SK-N-SH (cell line): ENCODE data around the gene KCNJ4. TPM values are rescaled to one million over a fixed set of nuclear protein-coding genes. Genes with fewer than 3 reads are reported as not detected.
"Not testable (repeated sequence)": the region's sequence is repeated elsewhere in the genome, so short reads cannot be mapped to it uniquely, and the experiment has no call there.

Experiments used
- CTCF ChIA-PET: fragments of 300-600, 350-600 bp; formaldehyde crosslinking; extraction: SDS; loops from one replicate; lab custom pipeline; 2021; lab: Yijun Ruan, JAX
- POLR2A ChIA-PET: fragments of 350-600 bp; sonication (Branson Sonifier 250); formaldehyde crosslinking; extraction: SDS; loops from one replicate; lab custom pipeline; 2020; ENCODE audit warnings: antibody characterized with exemption, inconsistent platforms; lab: Yijun Ruan, JAX
- DNase-seq: peaks from one replicate; pipeline ENCODE4 v3.0.0; 2012
- H2AFZ ChIP-seq: fragments of 200-600 bp; sonication (generic); 2 replicates; pipeline ENCODE4 v1.8.1; 2016; ENCODE audit warnings: antibody characterized with exemption, mild to moderate bottlenecking, low read depth
- H3F3A ChIP-seq: fragments of 200-600 bp; sonication (generic); replicated peaks from 2 replicates; pipeline ENCODE3; 2016; ENCODE audit warnings: antibody characterized with exemption, mild to moderate bottlenecking; ENCODE audit not compliant: insufficient read depth
- H3K27ac ChIP-seq, 2 experiments: fragments of 200-500 bp in 1 of 2; fragments of 200-600 bp in 1 of 2; sonication (Bioruptor generic) in 1 of 2; sonication (generic), shearing (Covaris generic) in 1 of 2; 2 replicates each; pipeline versions ENCODE4 v1.5.1 to v1.6.1; 2014 to 2016; ENCODE audit warnings: low read depth in 2 of 2, inconsistent platforms in 1 of 2, low read length in 1 of 2, mild to moderate bottlenecking in 1 of 2, mixed read lengths in 1 of 2
- H3K27me3 ChIP-seq: fragments of 200-600 bp; sonication (generic), shearing (Covaris generic); 2 replicates; pipeline ENCODE4 v1.6.1; 2016; ENCODE audit warnings: mixed run types; ENCODE audit not compliant: insufficient read depth
- H3K36me3 ChIP-seq, 2 experiments: fragments of 200-500 bp in 1 of 2; fragments of 200-600 bp in 1 of 2; sonication (Bioruptor generic) in 1 of 2; sonication (generic) in 1 of 2; replicated peaks in 1 of 2; 2 replicates each; pipeline versions ENCODE3 to v1.5.1; 2014 to 2016; ENCODE audit warnings: low read length in 1 of 2, mild to moderate bottlenecking in 1 of 2; ENCODE audit not compliant: insufficient read depth in 2 of 2, control insufficient read depth in 1 of 2
- H3K4me1 ChIP-seq, 2 experiments: fragments of 200-500 bp in 1 of 2; fragments of 200-600 bp in 1 of 2; sonication (Bioruptor generic) in 1 of 2; sonication (generic), shearing (Covaris generic) in 1 of 2; 2 replicates each; pipeline versions ENCODE4 v1.5.1 to v1.6.1; 2014 to 2016; ENCODE audit warnings: low read depth in 1 of 2, low read length in 1 of 2, mixed run types in 1 of 2; ENCODE audit not compliant: insufficient read depth in 2 of 2, control insufficient read depth in 1 of 2
- H3K4me2 ChIP-seq: fragments of 200-600 bp; sonication (generic), shearing (Covaris generic); 2 replicates; pipeline ENCODE4 v1.6.1; 2017; ENCODE audit warnings: mixed run types
- H3K4me3 ChIP-seq, 2 experiments: fragments of 200-500 bp in 1 of 2; fragments of 200-600 bp in 1 of 2; sonication (Bioruptor generic) in 1 of 2; sonication (generic), shearing (Covaris generic) in 1 of 2; 2 replicates each; pipeline versions ENCODE4 v1.5.1 to v1.8.1; 2014 to 2016; ENCODE audit warnings: low read depth in 2 of 2, inconsistent platforms in 1 of 2, low read length in 1 of 2, mild to moderate bottlenecking in 1 of 2, mixed read lengths in 1 of 2, moderate library complexity in 1 of 2
- H3K79me2 ChIP-seq: fragments of 200-600 bp; sonication (generic); 2 replicates; pipeline ENCODE4 v1.8.1; 2017; ENCODE audit warnings: mild to moderate bottlenecking; ENCODE audit not compliant: insufficient read depth
- H3K9ac ChIP-seq: fragments of 200-600 bp; sonication (generic); 2 replicates; pipeline ENCODE4 v1.6.1; 2017; ENCODE audit warnings: mixed run types
- H3K9me2 ChIP-seq: fragments of 200-600 bp; sonication (generic); 2 replicates; pipeline ENCODE4 v1.6.1; 2017; ENCODE audit warnings: mixed run types
- H3K9me3 ChIP-seq: fragments of 200-600 bp; sonication (generic); 2 replicates; pipeline ENCODE4 v1.6.1; 2017; ENCODE audit warnings: mixed run types, mild to moderate bottlenecking, moderate library complexity
- H4K20me1 ChIP-seq: fragments of 200-600 bp; sonication (generic); 2 replicates; pipeline ENCODE4 v1.6.1; 2017; ENCODE audit warnings: mild to moderate bottlenecking, mixed run types; ENCODE audit not compliant: insufficient read depth
- CHD2 ChIP-seq: fragments of 150-350 bp; IDR thresholded peaks from 2 replicates; pipeline ENCODE4 v1.6.1; 2018; ENCODE audit warnings: low read length; ENCODE audit not compliant: partially characterized antibody
- FOSL2 ChIP-seq: IDR thresholded peaks from 2 replicates; pipeline ENCODE4 v1.4.0; 2012; ENCODE audit warnings: low read depth, mild to moderate bottlenecking, moderate library complexity, borderline replicate concordance
- FOXM1 ChIP-seq: IDR thresholded peaks from 2 replicates; pipeline ENCODE4 v1.4.0; 2012; ENCODE audit warnings: low read depth, mild to moderate bottlenecking
- GABPA ChIP-seq: IDR thresholded peaks from 2 replicates; pipeline ENCODE4 v1.4.0; 2012; ENCODE audit warnings: low read depth, mild to moderate bottlenecking
- GATA2 ChIP-seq: sonication (generic); formaldehyde crosslinking; IDR thresholded peaks from 2 replicates; pipeline ENCODE4 v1.5.0; 2020; ENCODE audit warnings: mild to moderate bottlenecking, missing genetic modification reagents
- JUND ChIP-seq: IDR thresholded peaks from 2 replicates; pipeline ENCODE4 v1.4.0; 2012
- MEF2A ChIP-seq: IDR thresholded peaks from 2 replicates; pipeline ENCODE4 v1.4.0; 2012; ENCODE audit warnings: low read depth, borderline replicate concordance
- MXI1 ChIP-seq: IDR thresholded peaks from 2 replicates; pipeline ENCODE4 v1.6.1; 2012; ENCODE audit warnings: mild to moderate bottlenecking, low read depth, low read length, improper control_type of control experiment
- NFIC ChIP-seq: IDR thresholded peaks from 2 replicates; pipeline ENCODE4 v1.4.0; 2012; ENCODE audit warnings: borderline replicate concordance
- POLR2AphosphoS5 ChIP-seq: IDR thresholded peaks from 2 replicates; pipeline ENCODE4 v1.6.1; 2012; ENCODE audit warnings: low read depth, low read length
- RAD21 ChIP-seq: IDR thresholded peaks from 2 replicates; pipeline ENCODE4 v1.6.1; 2012; ENCODE audit warnings: mild to moderate bottlenecking, low read length
- RCOR1 ChIP-seq: fragments of 150-350 bp; IDR thresholded peaks from 2 replicates; pipeline ENCODE4 v1.6.1; 2017; ENCODE audit warnings: antibody characterized with exemption, low read length
- RFX5 ChIP-seq: IDR thresholded peaks from 2 replicates; pipeline ENCODE4 v1.6.1; 2012; ENCODE audit warnings: mild to moderate bottlenecking, improper control_type of control experiment, low read length
- RXRA ChIP-seq: IDR thresholded peaks from 2 replicates; pipeline ENCODE4 v1.4.0; 2012; ENCODE audit warnings: low read depth, mild to moderate bottlenecking, borderline replicate concordance
- SIN3A ChIP-seq: IDR thresholded peaks from 2 replicates; pipeline ENCODE4 v1.6.1; 2012; ENCODE audit warnings: low read depth, mild to moderate bottlenecking, low read length, moderate library complexity, borderline replicate concordance
- TCF12 ChIP-seq: IDR thresholded peaks from 2 replicates; pipeline ENCODE4 v1.4.0; 2012
- TEAD4 ChIP-seq: IDR thresholded peaks from 2 replicates; pipeline ENCODE4 v1.4.0; 2012; ENCODE audit warnings: mild to moderate bottlenecking, borderline replicate concordance; ENCODE audit not compliant: insufficient read depth
- YY1 ChIP-seq: IDR thresholded peaks from 2 replicates; pipeline ENCODE4 v1.4.0; 2012; ENCODE audit warnings: low read depth, mild to moderate bottlenecking
- WGBS: methylation state at CpG from one replicate; pipeline ENCODE4 v1.1.6; 2017; ENCODE audit warnings: low lambda C conversion rate; 5-methylcytosine and 5-hydroxymethylcytosine counted together
- polyA plus RNA-seq, 3 experiments: library from polyadenylated mRNA; depleted of rRNA; stranded (reverse); fragments of >200 nt; gene quantifications; 2 replicates each; pipeline ENCODE4 v1.2.3, GENCODE V29; 2012
- TF ChIP-seq, protein P1 (sequence below): fragments of 150-350 bp; IDR thresholded peaks from 2 replicates; pipeline ENCODE4 v1.6.1; 2017; ENCODE audit warnings: antibody characterized with exemption, low read length, low read depth, borderline replicate concordance
- TF ChIP-seq, protein P2 (sequence below): IDR thresholded peaks from 2 replicates; pipeline ENCODE4; 2012
- TF ChIP-seq, protein P3 (sequence below): IDR thresholded peaks from 2 replicates; pipeline ENCODE4 v1.4.0; 2012; ENCODE audit warnings: low read depth

The KCNJ4 gene
- polyA plus RNA-seq, 1 of the 3 experiments (the other 2 are of a cell fraction), result not detected

DNA sequence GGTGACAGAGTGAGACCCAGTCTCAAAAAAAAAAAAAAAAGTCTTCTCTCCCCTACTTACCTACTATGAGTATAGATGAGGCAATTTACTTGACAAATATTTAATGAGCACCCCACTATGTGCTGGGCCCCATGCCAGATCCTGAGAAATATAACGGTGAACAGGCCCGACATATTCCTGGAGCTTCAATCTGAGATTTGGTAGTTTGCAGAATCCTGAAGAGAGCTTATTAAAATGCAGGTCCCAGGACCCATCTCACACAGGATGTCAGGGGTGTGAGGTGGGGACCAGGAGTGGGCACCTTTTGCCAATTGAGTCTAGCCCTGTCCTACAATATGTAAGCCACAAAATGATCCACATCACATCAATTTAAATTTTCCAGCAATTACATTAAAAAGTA, 44.0 kb downstream of the KCNJ4 start:
- TF ChIP-seq MEF2A, result no peak
- TF ChIP-seq GABPA, result no peak
- no peak for TF ChIP-seq RAD21
- TF ChIP-seq, protein P1, sequence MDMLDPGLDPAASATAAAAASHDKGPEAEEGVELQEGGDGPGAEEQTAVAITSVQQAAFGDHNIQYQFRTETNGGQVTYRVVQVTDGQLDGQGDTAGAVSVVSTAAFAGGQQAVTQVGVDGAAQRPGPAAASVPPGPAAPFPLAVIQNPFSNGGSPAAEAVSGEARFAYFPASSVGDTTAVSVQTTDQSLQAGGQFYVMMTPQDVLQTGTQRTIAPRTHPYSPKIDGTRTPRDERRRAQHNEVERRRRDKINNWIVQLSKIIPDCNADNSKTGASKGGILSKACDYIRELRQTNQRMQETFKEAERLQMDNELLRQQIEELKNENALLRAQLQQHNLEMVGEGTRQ, result no peak
- TF ChIP-seq TEAD4, result no peak
- no peak for TF ChIP-seq NFIC
- no peak for TF ChIP-seq MXI1
- TF ChIP-seq POLR2AphosphoS5, result no peak
- TF ChIP-seq, protein P2, sequence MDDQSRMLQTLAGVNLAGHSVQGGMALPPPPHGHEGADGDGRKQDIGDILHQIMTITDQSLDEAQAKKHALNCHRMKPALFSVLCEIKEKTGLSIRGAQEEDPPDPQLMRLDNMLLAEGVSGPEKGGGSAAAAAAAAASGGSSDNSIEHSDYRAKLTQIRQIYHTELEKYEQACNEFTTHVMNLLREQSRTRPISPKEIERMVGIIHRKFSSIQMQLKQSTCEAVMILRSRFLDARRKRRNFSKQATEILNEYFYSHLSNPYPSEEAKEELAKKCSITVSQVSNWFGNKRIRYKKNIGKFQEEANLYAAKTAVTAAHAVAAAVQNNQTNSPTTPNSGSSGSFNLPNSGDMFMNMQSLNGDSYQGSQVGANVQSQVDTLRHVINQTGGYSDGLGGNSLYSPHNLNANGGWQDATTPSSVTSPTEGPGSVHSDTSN, result no peak
- TF ChIP-seq FOXM1, result no peak
- no peak for TF ChIP-seq JUND
- TF ChIP-seq RXRA, result no peak
- TF ChIP-seq, all 33 proteins: peak for 0
- Histone ChIP-seq H3K79me2 (no peaks in the 10 kb centered on the region), H3K27me3 (no peaks in the 10 kb centered on the region), H3K9me2 (no peaks in the 10 kb centered on the region), H3K4me1 (peaks cover 0 to 3% of the 10 kb centered on the region in 2 experiments; a peak in 1 of 4 replicates), H4K20me1 (no peaks in the 10 kb centered on the region), H3K4me3 (no peak overlapping the region), H2AFZ (no peak overlapping the region), H3K9me3 (no peaks in the 10 kb centered on the region), H3K27ac (no peak overlapping the region), H3K4me2 (no peak overlapping the region), H3K9ac (no peak overlapping the region), H3F3A (no peaks in the 10 kb centered on the region), H3K36me3 (no peaks in the 10 kb centered on the region)
- POLR2A ChIA-PET, result interaction anchor here (1.0 kb wide), 1 partner anchor 12 kb away, joined by 3 read pairs; no protein-coding TSS in a partner anchor
- CTCF ChIA-PET, result no interaction called here
- 88% methylated on average over 2 of the region's 2 CpGs for WGBS
- no peak for DNase-seq

DNA sequence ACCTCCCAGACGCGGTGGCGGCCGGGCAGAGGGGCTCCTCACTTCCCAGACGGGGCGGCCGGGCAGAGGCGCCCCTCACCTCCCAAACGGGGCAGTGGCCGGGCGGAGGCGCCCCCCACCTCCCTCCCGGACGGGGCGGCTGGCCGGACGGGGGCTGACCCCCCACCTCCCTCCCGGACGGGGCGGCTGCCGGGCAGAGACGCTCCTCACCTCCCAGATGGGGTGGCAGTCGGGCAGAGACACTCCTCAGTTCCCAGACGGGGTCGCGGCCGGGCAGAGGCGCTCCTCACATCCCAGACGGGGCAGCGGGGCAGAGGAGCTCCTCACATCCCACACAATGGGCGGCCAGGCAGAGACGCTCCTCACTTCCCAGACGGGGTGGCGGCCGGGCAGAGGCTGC, 45.1 kb downstream of the KCNJ4 start:
- DNase-seq, CTCF ChIA-PET, H3K27me3 ChIP-seq, H3K4me2 ChIP-seq, H4K20me1 ChIP-seq, H2AFZ ChIP-seq, H3K36me3 ChIP-seq, H3F3A ChIP-seq, H3K9me2 ChIP-seq, H3K4me3 ChIP-seq, H3K27ac ChIP-seq, POLR2A ChIA-PET, H3K9me3 ChIP-seq, H3K4me1 ChIP-seq, H3K79me2 ChIP-seq, H3K9ac ChIP-seq: not testable (repeated sequence)
- WGBS, result 83% methylated on average over 7 of the region's 35 CpGs

DNA sequence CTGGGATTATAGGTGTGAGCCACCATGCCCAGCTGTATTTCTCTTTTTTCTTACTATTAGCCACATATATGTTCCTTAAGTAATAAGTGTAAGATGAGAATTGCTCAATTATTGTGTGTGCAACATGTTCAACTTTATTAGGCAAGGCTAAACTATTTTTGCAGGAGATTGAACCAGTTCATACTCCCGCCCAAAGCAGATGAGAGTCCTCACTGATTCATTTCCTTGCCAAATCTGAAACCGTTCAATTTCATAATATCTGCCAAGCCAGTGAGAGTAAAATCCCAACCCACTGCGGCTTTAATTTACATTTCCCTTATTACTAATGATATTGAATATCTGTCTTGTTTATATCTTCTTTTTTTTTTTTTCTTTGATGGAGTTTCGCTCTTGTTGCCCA, 48.4 kb downstream of the KCNJ4 start:
- Histone ChIP-seq H2AFZ (no peak overlapping the region), H3K36me3 (no peaks in the 10 kb centered on the region), H4K20me1 (no peaks in the 10 kb centered on the region), H3K4me3 (no peak overlapping the region), H3K4me1 (no peaks in the 10 kb centered on the region), H3K9ac (no peak overlapping the region), H3K79me2 (no peaks in the 10 kb centered on the region), H3K27me3 (no peaks in the 10 kb centered on the region), H3F3A (no peaks in the 10 kb centered on the region), H3K9me2 (no peaks in the 10 kb centered on the region), H3K9me3 (no peaks in the 10 kb centered on the region), H3K4me2 (no peak overlapping the region), H3K27ac (no peak overlapping the region)
- TF ChIP-seq, protein P3, sequence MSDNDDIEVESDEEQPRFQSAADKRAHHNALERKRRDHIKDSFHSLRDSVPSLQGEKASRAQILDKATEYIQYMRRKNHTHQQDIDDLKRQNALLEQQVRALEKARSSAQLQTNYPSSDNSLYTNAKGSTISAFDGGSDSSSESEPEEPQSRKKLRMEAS, result no peak
- no peak for TF ChIP-seq FOXM1
- TF ChIP-seq RCOR1, result no peak
- no peak for TF ChIP-seq TCF12
- TF ChIP-seq SIN3A, result no peak
- no peak for TF ChIP-seq GATA2
- TF ChIP-seq, protein P1, result no peak
- TF ChIP-seq POLR2AphosphoS5, result no peak
- TF ChIP-seq TEAD4, result no peak
- no peak for TF ChIP-seq RFX5
- TF ChIP-seq CHD2, result no peak
- TF ChIP-seq YY1, result no peak
- TF ChIP-seq FOSL2, result no peak
- DNase-seq, result no peak
- WGBS, result 83% methylated on average over 4 of the region's 4 CpGs
- CTCF ChIA-PET, result no interaction called here
- POLR2A ChIA-PET, result no interaction called here
